ENCODE data around the gene RAB5IF. TPM values are rescaled to one million over a fixed set of nuclear protein-coding genes. Genes with fewer than 3 reads are reported as not detected.

Gene RAB5IF
- total and polyA plus RNA-seq, 2 of the 13 experiments (the other 11 are each of a cell fraction or from before 2014, with no cell fraction given) = 261 to 305 TPM

GRCh38 chr20:36571564-36572504 lies 33.7 kb upstream of the RAB5IF start (continued):
- TF ChIP-seq ZNF512 (CRISPR knock-in tag; IDR thresholded peaks at IDR 0.05) (no peak), ZNF574 (CRISPR knock-in tag; IDR thresholded peaks at IDR 0.05) (no peak), ARNTL (CRISPR knock-in tag; IDR thresholded peaks at IDR 0.05) (no peak; the same call in 1 of the 2 replicates), NFE2L2 (IDR thresholded peaks at IDR 0.05; ENCODE audit: low read length) (no peak), TOE1 (CRISPR knock-in tag; IDR thresholded peaks at IDR 0.05) (no peak), GFI1 (CRISPR knock-in tag; IDR thresholded peaks at IDR 0.05; ENCODE audit: borderline replicate concordance) (peak; percentile 30; the same call in 1 of the 2 replicates), CCDC6 (CRISPR knock-in tag; IDR thresholded peaks at IDR 0.05) (no peak), ZNF274 (CRISPR knock-in tag; IDR thresholded peaks at IDR 0.05) (no peak; the same call in 1 of the 2 replicates), REXO4 (CRISPR knock-in tag; IDR thresholded peaks at IDR 0.05; ENCODE audit: borderline replicate concordance) (no peak), ZBTB7B (CRISPR knock-in tag; IDR thresholded peaks at IDR 0.05) (no peak), ATAD3A (CRISPR knock-in tag; IDR thresholded peaks at IDR 0.05) (no peak), NAIF1 (CRISPR knock-in tag; IDR thresholded peaks at IDR 0.05; ENCODE audit: borderline replicate concordance) (peak; percentile 92), ETS1 (CRISPR knock-in tag; IDR thresholded peaks at IDR 0.05) (no peak), RFX5 (IDR thresholded peaks at IDR 0.05; ENCODE audit: low read depth, low read length) (no peak), BHLHE40 (IDR thresholded peaks at IDR 0.05; ENCODE audit: low read length) (no peak), HOXA9 (CRISPR knock-in tag; IDR thresholded peaks at IDR 0.05; ENCODE audit: borderline replicate concordance) (no peak), ZSCAN30 (CRISPR knock-in tag; IDR thresholded peaks at IDR 0.05) (no peak), ZFP36L2 (CRISPR knock-in tag; IDR thresholded peaks at IDR 0.05) (no peak), ZNF773 (CRISPR knock-in tag; IDR thresholded peaks at IDR 0.05; ENCODE audit: borderline replicate concordance) (0 out of 2 replicates have a peak, but pooled peaks have one; percentile 55), ARHGAP35 (CRISPR knock-in tag; IDR thresholded peaks at IDR 0.05; ENCODE audit: borderline replicate concordance) (0 out of 2 replicates have a peak, but pooled peaks have one; percentile 20), NR2C2 (CRISPR knock-in tag; IDR thresholded peaks at IDR 0.05; ENCODE audit: borderline replicate concordance) (no peak; the same call in 1 of the 2 replicates), ZBTB8A (CRISPR knock-in tag; IDR thresholded peaks at IDR 0.05; ENCODE audit: borderline replicate concordance, low read depth) (no peak)

Measured in HepG2 (cell line).